Transverse colon (tissue), 4 donors: ENCODE data around the gene PRR29.

Experiments
- CTCF ChIP-seq, 5 experiments: fragments of 200-600 bp in 3 of 5; fragments of 450-650 bp in 2 of 5; sonication (generic) in 3 of 5; IDR thresholded peaks; 1 replicate in 2 of 5; 2 replicates in 3 of 5; pipeline ENCODE4 v1.5.1; 2016 to 2017; ENCODE audit warnings: antibody characterized with exemption in 5 of 5, inconsistent platforms in 3 of 5, mild to moderate bottlenecking in 2 of 5, moderate library complexity in 1 of 5
- EP300 ChIP-seq: sonication (generic); formaldehyde crosslinking; IDR thresholded peaks from one replicate; pipeline ENCODE4 v1.6.1; 2017; ENCODE audit warnings: antibody characterized with exemption, low read depth
- POLR2A ChIP-seq: fragments of 450-650 bp; IDR thresholded peaks from one replicate; pipeline ENCODE4 v1.6.1; 2016; ENCODE audit warnings: antibody characterized with exemption, mild to moderate bottlenecking, moderate library complexity
- POLR2AphosphoS5 ChIP-seq, 3 donors: sonication (generic); formaldehyde crosslinking; IDR thresholded peaks; one replicate each; pipeline ENCODE4 v1.6.1; 2016; ENCODE audit warnings: antibody characterized with exemption in 3 of 3

- no peak for TF ChIP-seq CTCF (IDR thresholded peaks at IDR 0.05)
- no peak for TF ChIP-seq POLR2A
- no peak for TF ChIP-seq EP300
- TF ChIP-seq POLR2AphosphoS5 (IDR thresholded peaks at IDR 0.05): no peak
Measured at GRCh38 chr17:63995626-63996025, 2.5 kb upstream of the PRR29 start.
